HG03108 (cell line): Measurements from ENCODE around the gene DCDC2.
A peak's percentile ranks its signal among the peaks of the same experiment; 100 is the strongest.
"Not testable (repeated sequence)": the region's sequence is repeated elsewhere in the genome, so short reads cannot be mapped to it uniquely, and the experiment has no call there.

Experiments
- ATAC-seq: cut with Tn5 transposase; IDR thresholded peaks from one replicate; pipeline ENCODE4 v1.9.1; 2021; ENCODE audit warnings: moderate library complexity; ENCODE audit not compliant: unreplicated experiment

DCDC2 gene

GRCh38 chr6:24357336-24358218 is at the start of gene DCDC2:
Gene DCDC2 (minus strand): TSS chr6:24358059. CDS start chr6:24357750, 309 bp downstream.
- ATAC-seq, result no peak

- no peak for ATAC-seq
These were observed 47.4 kb upstream of the DCDC2 start for GRCh38 chr6:24405262-24405661.

- no peak for ATAC-seq
These were observed 45.6 kb upstream of the DCDC2 start for GRCh38 chr6:24403501-24403824.

GRCh38 chr6:24402697-24403500 is 45.0 kb upstream of the DCDC2 start, which contains the start of gene MRS2:
Gene MRS2 (plus strand): TSS chr6:24402936. CDS start chr6:24403047, 111 bp downstream.
- peak; percentile 95 for ATAC-seq

- no peak for ATAC-seq
These were observed 43.6 kb upstream of the DCDC2 start for GRCh38 chr6:24401458-24401857.

- ATAC-seq, result not testable (repeated sequence)
These were observed 42.5 kb upstream of the DCDC2 start for GRCh38 chr6:24400045-24401039.

DNA sequence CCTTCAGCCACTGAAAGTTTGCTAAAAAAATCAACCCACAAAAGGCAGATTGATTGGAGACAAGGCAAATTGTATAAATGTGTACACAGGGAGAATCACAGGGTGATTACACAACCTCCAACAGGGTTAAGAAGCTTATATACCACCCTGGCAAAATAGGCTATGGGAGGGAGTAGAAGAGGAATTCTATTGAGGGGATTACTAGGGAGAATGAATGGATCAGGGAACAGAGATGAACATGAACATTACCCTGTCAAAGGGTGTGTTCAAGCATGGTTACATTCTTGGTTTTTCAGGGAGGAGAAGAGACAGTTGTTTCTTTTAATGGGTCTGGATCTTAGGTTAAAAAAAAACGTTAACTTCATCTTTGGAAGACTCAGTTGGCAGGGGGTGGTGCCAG is 39.8 kb upstream of the DCDC2 start:
- ATAC-seq, result no peak

DNA sequence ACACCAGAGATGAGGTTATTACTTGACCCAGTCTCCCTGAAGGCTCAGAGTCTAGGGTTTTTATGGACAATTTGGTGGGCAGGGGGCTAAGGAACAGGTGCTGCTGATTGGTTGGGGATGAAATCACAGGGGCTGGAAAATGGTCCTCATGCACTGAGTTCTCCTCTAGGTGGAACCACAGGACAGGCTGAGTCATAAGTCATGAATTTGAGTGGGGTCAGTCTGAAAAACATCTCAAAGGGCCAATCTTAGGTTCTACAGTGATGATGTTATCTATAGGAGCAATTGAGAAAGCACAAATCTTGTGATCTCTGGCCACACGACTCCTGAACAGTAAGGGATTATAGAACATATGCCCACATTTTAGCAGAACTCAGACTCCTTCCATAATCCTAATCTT is 39.0 kb upstream of the DCDC2 start:
- no peak for ATAC-seq

DNA sequence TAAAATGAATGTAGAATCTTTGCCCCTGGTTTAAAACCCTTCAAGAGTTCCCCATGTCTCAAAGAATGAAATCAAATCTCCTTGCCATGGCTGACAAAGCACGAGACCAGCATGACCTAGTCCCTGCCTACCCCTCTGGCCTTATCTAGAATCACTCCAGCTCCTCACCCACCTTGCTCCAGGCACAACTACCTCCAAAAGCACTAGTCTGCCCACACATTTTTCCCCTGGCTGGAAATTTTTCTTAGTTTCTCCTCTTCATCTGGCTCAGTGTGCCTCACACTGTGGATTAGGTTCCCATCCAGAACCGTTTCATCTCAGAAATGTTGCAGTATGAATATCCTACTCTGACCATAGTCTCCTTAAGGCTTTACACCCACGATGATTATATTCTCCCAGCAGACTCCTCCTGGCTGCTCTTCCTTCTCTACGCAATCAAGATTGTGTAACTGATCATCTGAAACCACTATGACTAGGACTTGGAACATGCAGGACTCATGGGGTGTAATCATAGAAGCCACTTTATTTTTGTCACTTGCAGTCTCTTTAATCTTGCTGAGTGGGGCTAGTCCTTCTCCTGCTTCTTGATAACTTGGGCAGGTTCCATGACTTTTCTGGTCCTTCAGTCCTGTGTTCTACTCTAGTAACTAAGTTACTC is 37.0 kb upstream of the DCDC2 start:
- ATAC-seq, result no peak

DNA sequence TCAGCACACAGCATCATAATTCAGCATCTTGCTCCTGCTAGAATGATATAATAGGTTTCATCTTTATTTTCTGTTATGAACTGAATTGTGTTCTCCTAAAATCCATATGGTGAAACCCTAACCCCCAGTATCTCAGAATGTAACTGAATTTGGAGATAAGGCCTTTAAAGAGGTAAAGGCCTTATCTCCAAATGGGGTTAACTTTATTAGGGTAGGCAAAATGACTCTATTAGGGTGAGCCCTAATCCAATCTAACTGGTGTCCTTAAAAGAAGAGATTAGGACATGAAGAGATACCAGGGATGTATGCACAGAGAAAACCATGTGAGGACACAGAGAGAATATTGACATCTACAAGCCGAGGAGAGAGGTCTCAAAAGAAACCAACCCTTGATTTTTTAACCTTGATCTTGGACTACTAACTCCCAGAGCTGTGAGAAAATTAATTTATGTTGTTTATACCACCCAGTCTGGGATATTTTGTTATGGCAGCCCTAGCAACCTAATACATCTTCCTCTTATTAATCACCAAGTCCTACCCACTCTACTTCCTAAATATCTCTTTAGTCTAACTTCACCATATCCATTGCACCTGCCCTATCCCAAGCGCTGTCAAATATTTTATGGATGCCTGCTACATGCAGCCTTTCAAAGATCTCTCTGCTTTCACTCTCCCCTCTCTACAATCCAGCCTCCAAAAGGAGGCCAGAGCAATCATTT is 36.4 kb upstream of the DCDC2 start:
- ATAC-seq, result no peak

DNA sequence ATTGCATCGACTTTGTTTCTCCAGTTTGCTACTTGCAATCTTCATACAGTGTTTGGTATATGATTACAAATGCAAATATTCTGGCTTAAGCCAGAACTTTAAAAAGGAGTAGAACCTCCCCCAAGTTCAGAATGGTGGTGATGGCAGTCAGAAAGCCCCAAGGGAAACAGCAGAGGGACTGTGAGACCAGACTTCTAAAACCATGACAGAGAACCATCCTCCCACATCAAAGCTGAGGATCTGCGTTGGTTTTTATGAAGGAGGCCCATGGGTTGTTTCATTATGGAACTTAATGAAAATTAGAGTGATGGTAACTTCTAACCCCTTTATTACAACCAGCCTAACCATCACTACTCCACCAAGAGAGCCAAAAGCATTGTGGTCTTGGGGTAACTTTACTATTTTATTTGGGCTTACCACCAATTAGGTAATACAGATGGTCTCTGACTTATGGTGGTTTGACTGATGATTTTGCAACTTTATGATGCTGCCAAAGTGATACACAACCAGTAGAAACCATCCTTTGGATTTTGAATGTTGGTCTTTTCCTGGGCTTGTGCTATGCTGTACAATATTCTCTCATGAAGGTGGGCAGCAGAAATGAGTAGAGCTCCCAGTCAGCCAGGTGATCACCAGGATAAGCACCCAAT is 34.0 kb upstream of the DCDC2 start:
- ATAC-seq, result peak; percentile 86

DNA sequence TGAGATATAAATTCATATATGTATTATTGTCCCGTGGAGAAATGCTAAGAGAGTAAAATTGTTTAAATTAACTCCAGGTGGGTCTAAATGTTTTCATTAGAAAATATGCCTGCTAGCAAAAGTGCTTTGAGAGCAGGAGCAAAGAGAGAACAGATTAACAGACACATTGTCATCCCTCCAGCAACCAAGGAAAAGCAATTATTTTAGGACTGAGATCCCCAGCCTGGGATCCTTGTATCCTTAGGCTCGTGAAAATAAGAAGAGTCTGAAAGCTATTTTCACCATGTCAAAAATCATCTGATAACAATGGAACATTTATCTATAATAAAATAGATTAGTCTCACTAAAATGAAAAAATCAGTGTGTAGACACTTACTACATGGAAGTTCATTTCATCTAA is 33.3 kb upstream of the DCDC2 start:
- no peak for ATAC-seq

- no peak for ATAC-seq
These were observed 30.0 kb upstream of the DCDC2 start for GRCh38 chr6:24387818-24388217.

DNA sequence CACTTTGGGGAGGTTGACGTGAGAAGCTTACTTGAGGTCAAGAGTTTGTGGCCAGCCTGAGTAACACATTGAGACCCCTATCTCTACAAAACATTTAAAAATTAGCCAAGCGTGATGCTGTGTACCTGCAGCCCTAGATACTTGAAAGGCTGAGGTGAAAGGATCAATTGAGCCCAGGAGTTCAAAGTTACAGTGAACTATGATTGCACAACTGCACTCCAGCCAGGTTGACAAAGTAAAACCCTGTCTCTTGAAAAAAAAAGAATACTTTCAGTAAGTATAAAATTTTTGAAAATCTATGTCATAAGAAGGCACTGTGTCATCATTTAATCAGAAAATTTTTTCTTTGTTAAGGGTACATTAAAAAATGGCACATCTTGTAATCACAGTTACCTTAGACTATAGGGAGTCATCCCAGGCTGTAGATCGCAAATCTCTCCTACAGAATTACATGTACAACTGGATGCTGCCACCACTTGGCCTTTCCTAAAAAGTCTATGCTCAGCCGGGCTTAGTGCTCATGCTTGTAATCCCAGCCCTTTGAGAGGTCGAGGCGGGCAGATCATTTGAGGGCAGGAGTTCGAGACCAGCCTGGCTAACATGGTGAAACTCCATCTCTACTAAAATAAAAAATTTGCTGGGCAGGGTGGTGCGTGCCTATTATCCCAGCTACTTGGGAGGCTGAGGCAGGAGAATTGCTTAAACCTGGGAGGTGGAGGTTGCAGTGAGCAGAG is 27.8 kb upstream of the DCDC2 start:
- ATAC-seq, result no peak

GRCh38 chr6:24384369-24385130 is 26.7 kb upstream of the DCDC2 start:
- ATAC-seq, result not testable (repeated sequence)

- not testable (repeated sequence) for ATAC-seq
These were observed 25.1 kb upstream of the DCDC2 start for GRCh38 chr6:24382891-24383494.

DNA sequence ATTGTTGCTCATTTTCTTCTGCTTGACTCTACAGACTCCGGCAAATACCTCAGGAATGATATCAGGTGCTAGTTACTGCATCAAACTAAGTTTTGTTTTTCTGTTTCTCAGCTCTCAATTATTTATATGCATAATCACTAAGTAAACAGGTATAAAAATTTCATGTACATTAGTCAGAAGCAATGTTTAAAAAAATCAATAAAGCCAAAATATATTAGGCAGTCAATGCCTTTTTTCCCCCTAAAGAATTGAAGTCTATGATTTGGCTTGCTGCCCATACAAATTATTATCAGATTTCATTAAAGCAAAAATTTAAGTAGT is 24.3 kb upstream of the DCDC2 start:
- ATAC-seq, result no peak
